K562 (cell line): ENCODE results near the gene MLYCD.

Experiments used
- CBFB ChIP-seq: sonication (generic); formaldehyde crosslinking; IDR thresholded peaks from 2 replicates; pipeline ENCODE4 v1.4.0; 2020; ENCODE audit warnings: mild to moderate bottlenecking, missing genetic modification reagents
- ELF4 ChIP-seq: fragments of 450-650 bp; formaldehyde crosslinking; IDR thresholded peaks from 2 replicates; pipeline ENCODE4 v1.4.0; 2022; ENCODE audit warnings: missing genetic modification characterization
- EP300 ChIP-seq: IDR thresholded peaks from 2 replicates; pipeline ENCODE4 v1.6.1; 2012; ENCODE audit warnings: low read length, improper control_type of control experiment
- FOXJ3 ChIP-seq: sonication (generic); formaldehyde crosslinking; IDR thresholded peaks from 2 replicates; pipeline ENCODE4 v1.4.0; 2020; ENCODE audit warnings: mild to moderate bottlenecking, missing genetic modification reagents
- MEIS2 ChIP-seq: fragments of 450-650 bp; IDR thresholded peaks from 2 replicates; pipeline ENCODE4 v1.6.1; 2014; ENCODE audit warnings: mild to moderate bottlenecking; ENCODE audit not compliant: partially characterized antibody
- POLR2A ChIP-seq: fragments of 450-650 bp; conservative IDR thresholded peaks from 2 replicates; pipeline ENCODE4 v1.6.1; 2016
- TARDBP ChIP-seq: fragments of 450-650 bp; IDR thresholded peaks from 2 replicates; pipeline ENCODE4 v1.6.1; 2016
- TF ChIP-seq, protein P1 (sequence below): fragments of 450-650 bp; IDR thresholded peaks from 2 replicates; pipeline ENCODE4 v1.6.1; 2016; ENCODE audit warnings: antibody characterized with exemption

- TF ChIP-seq POLR2A (no peak), FOXJ3 (CRISPR knock-in tag) (no peak), TARDBP (no peak), ELF4 (CRISPR knock-in tag) (no peak), CBFB (CRISPR knock-in tag) (no peak), EP300 (no peak), MEIS2 (no peak)
- TF ChIP-seq, protein P1, sequence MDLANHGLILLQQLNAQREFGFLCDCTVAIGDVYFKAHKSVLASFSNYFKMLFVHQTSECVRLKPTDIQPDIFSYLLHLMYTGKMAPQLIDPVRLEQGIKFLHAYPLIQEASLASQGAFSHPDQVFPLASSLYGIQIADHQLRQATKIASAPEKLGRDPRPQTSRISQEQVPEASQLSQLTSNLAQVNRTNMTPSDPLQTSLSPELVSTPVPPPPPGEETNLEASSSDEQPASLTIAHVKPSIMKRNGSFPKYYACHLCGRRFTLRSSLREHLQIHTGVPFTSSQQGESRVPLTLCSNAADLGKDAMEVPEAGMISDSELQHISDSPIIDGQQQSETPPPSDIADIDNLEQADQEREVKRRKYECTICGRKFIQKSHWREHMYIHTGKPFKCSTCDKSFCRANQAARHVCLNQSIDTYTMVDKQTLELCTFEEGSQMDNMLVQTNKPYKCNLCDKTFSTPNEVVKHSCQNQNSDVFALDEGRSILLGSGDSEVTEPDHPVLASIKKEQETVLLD: no peak
These were observed 58.5 kb downstream of the MLYCD start for GRCh38 chr16:83957296-83957855.
